ENCODE measurements around the gene HOXD9.

The HOXD9 gene

GRCh38 chr2:176134035-176134434, 11.5 kb downstream of the HOXD9 start:
- H3K27me3 ChIP-seq (ENCODE audit: insufficient read depth, poor library complexity, severe bottlenecking): peaks cover 84% of the 10 kb centered on the region
- no peak overlapping the region for H3K27ac ChIP-seq (replicated peaks)
- TF ChIP-seq SPI1 (IDR thresholded peaks at IDR 0.05; ENCODE audit: borderline replicate concordance, low read depth) (no peak), CTCF (IDR thresholded peaks at IDR 0.05; ENCODE audit: insufficient read depth, low read length) (no peak), GABPA (IDR thresholded peaks at IDR 0.05; ENCODE audit: low read depth) (no peak), REST (IDR thresholded peaks at IDR 0.05; ENCODE audit: insufficient replicate concordance, low read depth) (no peak), POLR2AphosphoS5 (IDR thresholded peaks at IDR 0.05; ENCODE audit: low read depth) (no peak)
- no peak for DNase-seq (ENCODE audit: low read depth in 1 of 2, low spot score in 1 of 2)
- no peak overlapping the region for H3K4me3 ChIP-seq (replicated peaks; ENCODE audit: insufficient read depth, low read length)

- TF ChIP-seq REST (IDR thresholded peaks at IDR 0.05; ENCODE audit: insufficient replicate concordance, low read depth) (no peak), CTCF (IDR thresholded peaks at IDR 0.05; ENCODE audit: insufficient read depth, low read length) (no peak), POLR2AphosphoS5 (IDR thresholded peaks at IDR 0.05; ENCODE audit: low read depth) (no peak), SPI1 (IDR thresholded peaks at IDR 0.05; ENCODE audit: borderline replicate concordance, low read depth) (no peak), GABPA (IDR thresholded peaks at IDR 0.05; ENCODE audit: low read depth) (no peak)
- Histone ChIP-seq H3K27ac (replicated peaks) (no peak overlapping the region), H3K4me3 (replicated peaks; ENCODE audit: insufficient read depth, low read length) (no peak overlapping the region), H3K27me3 (ENCODE audit: insufficient read depth, poor library complexity, severe bottlenecking) (peaks cover 88% of the 10 kb centered on the region)
- DNase-seq (ENCODE audit: low read depth in 1 of 2, low spot score in 1 of 2): no peak
Observed at GRCh38 chr2:176135035-176135440, 12.5 kb downstream of the HOXD9 start.

GRCh38 chr2:176136374-176137251, 14.1 kb downstream of the HOXD9 start:
- Histone ChIP-seq H3K4me3 (replicated peaks; ENCODE audit: insufficient read depth, low read length) (peak overlapping the region; percentile 34), H3K27ac (replicated peaks) (no peak overlapping the region), H3K27me3 (ENCODE audit: insufficient read depth, poor library complexity, severe bottlenecking) (peaks cover 82% of the 10 kb centered on the region)
- no peak for DNase-seq (ENCODE audit: low read depth in 1 of 2, low spot score in 1 of 2)
- no peak for TF ChIP-seq GABPA (IDR thresholded peaks at IDR 0.05; ENCODE audit: low read depth)
- no peak for TF ChIP-seq CTCF (IDR thresholded peaks at IDR 0.05; ENCODE audit: insufficient read depth, low read length)
- TF ChIP-seq SPI1 (IDR thresholded peaks at IDR 0.05; ENCODE audit: borderline replicate concordance, low read depth): no peak
- TF ChIP-seq REST (IDR thresholded peaks at IDR 0.05; ENCODE audit: insufficient replicate concordance, low read depth): no peak
- no peak for TF ChIP-seq POLR2AphosphoS5 (IDR thresholded peaks at IDR 0.05; ENCODE audit: low read depth)

All from HL-60 (cell line).